Measurements from ENCODE around the gene HIPK4.
"Not testable (repeated sequence)": the region's sequence is repeated elsewhere in the genome, so short reads cannot be mapped to it uniquely, and the experiment has no call there.

Gene HIPK4

DNA sequence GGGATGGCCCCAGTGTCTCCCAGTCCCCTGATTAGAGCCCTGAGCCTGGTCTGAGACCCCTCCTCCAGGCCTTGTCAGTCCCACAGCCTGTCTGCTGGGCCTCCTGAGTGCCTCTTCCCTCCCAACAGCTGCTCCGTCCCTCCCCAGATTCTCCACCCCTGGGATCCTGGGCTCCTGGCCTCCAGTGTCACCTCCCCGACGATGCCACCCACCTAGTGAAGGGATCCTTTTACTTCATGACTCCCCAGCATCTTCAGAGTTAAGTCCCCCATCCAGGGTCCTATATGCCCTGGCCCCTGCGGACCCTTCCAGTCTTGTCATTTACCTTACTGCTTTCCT lies 27.6 kb upstream of the HIPK4 start:
- DNase-seq (ENCODE audit: extremely low read depth in 1 of 2, low read depth in 1 of 2) = no peak

DNA sequence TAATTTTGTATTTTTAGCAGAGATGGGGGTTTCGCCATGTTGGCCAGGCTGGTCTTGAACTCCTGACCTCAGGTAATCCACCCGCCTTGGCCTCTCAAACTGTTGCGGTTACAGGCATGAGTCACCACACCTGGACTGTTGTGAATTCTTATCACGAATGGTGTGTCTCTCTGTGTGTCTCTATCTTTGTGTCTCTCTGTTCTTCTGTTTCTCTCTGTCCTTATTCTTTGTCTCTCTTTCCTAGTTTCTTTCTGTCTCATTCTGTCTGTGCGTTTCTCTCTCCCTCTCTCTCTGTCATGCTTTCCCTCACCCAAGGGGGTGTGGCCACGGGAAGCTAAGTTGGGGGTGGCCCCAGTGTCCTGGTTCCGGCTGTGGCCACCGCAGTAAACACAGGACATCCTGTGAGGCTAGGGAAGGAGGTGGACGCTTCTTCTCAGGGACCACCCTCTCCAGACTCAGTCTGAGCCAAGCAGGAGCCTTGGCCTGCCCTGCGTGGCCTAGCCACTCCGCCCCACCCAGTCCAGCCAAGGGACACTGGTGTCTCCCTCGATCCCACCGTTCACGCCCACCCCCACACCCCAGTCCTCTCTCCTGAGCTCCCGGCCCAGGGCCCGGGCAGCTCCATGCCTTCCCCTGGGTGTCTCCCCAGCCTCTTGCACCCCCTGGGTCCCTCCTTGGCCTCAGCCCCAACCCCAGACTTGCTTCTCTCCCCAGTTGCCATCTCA lies 27.1 kb upstream of the HIPK4 start:
- DNase-seq (ENCODE audit: extremely low read depth in 1 of 2, low read depth in 1 of 2) = no peak

DNA sequence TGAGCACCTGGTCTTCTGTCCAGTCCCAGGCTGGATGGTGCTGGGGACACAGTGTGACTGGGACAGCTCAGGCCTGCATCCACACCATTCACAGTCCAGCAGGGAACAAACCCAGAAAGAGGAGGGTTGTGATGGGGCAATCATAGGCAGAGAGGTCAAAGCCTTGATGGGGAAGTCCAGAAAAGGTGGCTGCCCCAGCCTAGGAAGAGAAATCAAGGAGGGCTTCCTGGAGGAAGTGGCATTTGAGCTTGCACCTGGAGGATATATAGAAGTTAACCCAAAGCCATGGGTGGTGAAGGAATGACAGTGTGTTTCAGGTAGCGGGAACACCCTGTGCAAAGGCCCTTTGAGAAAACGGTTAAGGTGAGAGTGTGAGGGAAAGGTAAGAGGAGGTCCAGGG lies 25.8 kb upstream of the HIPK4 start:
- no peak for DNase-seq (ENCODE audit: extremely low read depth in 1 of 2, low read depth in 1 of 2)

DNA sequence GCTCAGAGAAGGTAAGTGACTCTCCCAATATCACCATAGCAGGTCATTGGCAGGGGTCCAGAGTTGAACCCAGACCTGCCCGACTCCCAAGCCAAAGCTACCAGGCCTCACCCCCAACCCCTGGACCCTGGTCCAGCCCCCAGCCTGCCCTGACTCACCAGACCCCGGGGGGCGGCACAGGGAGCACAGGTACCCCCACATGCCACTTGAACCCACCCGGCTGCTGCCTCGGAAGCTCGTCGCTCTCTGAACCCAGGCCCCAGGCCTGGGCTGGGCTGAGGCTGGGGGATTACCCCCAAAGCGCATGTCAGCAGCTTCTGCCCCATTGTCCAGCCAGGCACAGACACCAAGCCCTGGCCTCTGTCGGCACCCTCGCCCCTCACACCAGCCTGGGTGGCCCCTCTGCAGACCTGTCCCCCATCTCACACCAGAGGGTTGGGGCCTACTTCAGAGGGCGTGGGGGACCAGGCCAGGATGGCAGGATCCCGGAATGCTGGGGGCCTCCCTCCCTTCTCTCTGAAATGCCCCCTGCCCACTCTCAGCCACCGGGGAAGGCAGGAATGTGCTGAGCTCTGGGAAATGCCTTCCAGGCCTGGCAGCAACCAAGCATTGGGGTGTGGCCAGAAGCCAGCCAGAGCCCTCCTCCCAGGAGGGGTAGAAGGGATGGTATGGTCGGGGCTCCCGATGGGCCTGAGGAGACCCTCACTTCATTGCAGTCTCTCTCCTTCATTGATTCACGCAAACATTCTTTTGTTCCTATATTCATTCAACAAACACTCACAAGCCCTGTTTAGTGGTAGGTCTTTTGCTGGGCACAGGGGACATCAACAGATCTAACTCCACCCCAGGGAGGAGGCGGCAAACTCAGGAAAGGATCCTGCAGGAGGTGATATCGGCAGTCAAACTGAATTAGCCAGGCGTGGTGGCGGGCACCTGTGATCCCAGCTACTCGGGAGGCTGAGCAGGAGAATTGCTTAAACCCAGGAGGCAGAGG lies 24.9 kb upstream of the HIPK4 start:
- DNase-seq (ENCODE audit: extremely low read depth in 1 of 2, low read depth in 1 of 2) = no peak

DNA sequence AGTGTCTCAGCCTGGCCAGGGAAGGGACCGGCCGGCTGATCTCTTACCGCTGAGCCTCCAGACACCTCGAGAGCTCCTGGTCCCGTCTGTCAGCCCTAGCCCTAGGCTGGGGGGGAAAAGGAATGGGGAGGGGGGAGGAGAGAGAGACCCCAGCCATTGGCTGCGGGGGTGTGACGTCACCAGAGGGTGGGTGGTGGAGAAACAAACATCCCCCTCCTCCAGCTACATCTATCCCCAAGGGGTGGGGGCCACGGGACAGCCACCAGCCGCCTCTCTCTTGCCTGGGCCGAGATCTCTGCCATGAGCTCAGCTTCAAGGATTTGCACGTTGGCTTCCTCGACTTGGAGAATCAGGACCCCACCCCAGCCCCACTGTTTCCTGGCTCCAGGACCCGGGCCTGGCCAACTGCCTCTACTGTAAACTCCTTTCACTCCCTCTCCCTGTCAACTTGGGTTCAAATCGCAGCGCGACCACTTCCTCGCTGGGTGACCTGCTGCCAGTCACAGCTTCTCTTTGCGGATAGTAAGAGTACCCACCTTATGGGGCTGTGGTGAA lies 23.4 kb upstream of the HIPK4 start, which contains the start of gene PRX:
Gene PRX, minus strand, starts transcription at position 88 of the 555 bp plus-strand sequence. CDS start 5,446 bp downstream, outside the sequence.
- no peak for DNase-seq (ENCODE audit: extremely low read depth in 1 of 2, low read depth in 1 of 2)

DNA sequence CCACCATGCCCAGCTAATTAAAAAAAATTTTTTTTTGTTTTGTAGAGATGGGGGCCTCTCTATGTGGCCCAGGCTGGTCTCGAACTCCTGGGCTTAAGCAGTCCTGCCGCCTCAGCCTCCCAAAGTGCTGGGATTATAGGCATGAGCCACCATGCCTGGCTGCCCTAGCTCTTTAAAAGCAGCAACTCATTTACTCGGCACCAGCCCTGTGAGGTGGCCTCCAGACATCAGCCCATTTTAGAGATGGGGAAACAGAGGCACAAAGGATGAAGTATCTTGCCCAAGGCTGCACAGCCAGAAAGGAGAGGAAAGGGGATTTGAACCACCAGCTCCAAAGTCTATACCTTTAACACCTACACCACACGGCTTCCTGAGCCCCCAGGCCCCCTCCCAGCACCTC lies 22.9 kb upstream of the HIPK4 start:
- DNase-seq (ENCODE audit: extremely low read depth in 1 of 2, low read depth in 1 of 2) = no peak

DNA sequence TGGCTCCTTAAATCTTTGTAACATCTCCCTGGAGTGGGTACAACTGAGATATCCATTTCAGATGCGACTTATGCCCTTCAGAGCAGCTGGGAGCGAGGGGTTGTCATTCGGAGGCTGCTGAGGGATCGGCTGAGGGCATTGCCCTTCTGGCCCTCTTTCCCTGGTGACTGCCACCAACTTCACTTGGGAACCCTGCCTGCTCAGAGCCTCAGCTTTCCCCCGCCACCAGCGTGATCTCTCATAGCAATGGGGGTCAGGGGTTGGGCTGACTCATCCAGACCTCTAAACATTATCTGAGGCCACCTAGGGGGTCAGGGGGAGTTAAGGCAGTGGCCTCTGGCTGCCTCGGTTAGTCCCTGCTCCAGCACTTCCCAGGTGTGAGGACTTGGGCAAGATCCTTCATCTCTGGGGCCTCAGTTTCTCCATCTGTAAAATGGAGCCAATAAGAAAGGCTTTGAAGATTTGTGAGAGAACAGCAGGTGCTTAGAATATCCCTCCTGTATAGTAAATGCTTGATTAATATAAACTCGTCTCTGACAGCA lies 22.0 kb upstream of the HIPK4 start:
- DNase-seq (ENCODE audit: extremely low read depth in 1 of 2, low read depth in 1 of 2) = no peak

DNA sequence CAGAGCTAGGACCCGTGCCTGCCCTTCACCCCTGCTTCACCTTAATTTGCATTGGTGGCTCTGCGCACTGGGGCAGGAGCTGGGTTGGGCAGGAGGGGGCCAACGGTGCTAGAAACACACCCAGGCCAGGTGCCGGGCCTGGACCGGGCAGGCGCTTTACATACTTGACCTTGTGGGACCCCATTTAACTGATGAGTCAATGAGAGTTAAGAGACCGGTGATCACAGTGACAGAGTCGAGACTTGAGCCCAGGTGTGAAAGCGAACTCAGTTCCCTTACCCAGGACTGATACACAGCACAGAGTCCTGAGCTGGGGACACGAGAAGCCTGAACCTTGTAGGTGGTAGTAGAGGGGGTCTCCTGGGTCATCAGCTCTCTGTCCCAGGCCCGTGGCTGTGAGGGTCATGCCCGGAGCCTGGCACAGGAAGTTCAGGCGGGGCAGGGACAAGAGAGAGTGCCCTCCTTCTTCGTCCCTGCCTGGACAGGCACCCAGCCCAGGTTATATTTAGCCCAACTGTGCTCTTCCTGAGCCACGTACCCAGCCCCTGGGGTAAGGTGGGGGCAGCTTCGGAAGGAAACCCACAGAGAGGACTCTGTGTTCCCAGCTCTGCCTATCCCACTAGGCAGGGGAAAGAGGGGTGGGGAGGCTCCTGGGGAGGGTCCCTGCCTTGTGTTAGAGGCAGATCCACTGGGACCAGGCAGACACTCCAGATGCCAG lies 21.3 kb upstream of the HIPK4 start:
- no peak for DNase-seq (ENCODE audit: extremely low read depth in 1 of 2, low read depth in 1 of 2)

DNA sequence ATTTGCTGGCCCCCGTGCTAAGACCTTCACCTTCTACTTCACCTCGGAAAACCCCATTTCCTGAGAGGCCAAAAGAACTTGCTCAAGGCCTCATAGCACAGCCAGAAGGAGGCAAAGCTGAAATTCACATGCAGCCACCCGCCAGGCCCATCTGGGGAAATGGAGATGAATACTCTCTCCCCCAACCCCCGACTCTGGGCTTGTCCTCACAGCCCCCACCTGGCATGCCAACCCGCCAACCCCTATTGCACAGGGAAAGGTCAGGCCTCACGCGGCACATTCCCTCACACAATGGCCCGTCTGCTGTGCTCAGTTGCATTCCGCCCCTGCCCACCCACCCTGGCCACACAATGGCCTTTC lies 20.0 kb upstream of the HIPK4 start:
- no peak for DNase-seq (ENCODE audit: extremely low read depth in 1 of 2, low read depth in 1 of 2)

DNA sequence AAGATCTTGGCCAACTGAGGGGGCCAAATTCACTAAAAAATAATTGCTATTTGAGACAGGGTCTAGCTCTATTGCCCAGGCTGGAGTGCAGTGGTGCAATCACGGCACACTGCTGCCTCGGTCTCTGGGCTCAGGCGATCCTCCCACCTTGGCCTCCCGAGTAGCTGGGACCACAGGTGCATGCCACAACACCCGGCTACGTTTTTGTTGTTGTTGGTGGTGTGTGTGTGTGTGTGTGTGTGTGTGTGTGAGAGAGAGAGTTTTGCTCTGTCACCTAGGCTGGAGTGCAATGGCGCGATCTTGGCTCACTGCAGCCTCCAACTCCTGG lies 18.6 kb upstream of the HIPK4 start:
- DNase-seq (ENCODE audit: extremely low read depth in 1 of 2, low read depth in 1 of 2) = not testable (repeated sequence)

DNA sequence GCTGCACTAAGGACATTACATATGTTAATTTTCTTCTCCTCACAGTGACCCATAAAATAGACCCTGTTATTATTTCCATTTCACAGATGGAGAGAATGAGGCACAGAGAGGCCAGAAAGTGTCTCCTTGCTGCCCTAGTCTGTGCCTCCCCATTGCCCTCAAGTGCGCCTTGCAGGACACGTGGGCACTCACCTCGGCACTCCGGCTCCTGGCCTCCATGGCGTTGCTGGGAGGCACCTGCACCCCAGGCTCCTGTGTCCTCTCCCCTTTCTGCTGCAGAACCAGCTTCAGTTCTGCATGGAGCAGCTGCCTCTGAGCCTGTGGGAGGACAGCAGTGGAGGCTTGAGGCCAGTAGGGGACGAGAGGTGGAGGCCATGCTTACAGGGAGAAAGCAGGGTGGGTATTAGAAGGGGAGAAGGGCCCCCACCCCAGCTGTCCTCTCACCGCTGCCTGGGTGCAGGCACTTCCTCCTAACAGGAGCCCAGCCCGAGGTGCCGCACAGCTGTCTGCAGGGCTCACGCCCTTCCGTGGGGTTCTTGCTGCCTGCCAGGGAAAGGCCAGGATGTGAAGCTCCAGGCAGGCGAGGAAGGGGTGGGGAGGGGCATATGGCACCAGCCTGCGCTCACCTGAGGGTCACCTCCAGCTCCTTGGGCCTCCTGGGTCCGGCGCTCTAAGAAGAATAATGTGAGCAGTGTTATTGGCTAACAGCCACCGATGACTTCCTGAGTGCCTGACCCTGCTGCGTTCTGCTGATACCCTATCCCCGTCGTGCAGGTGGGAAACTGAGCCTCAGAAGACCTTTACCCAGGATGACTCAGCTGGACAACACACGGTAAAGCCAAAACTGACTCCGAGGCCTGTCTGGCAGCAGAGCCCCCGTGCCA lies 18.0 kb upstream of the HIPK4 start:
- no peak for DNase-seq (ENCODE audit: extremely low read depth in 1 of 2, low read depth in 1 of 2)

DNA sequence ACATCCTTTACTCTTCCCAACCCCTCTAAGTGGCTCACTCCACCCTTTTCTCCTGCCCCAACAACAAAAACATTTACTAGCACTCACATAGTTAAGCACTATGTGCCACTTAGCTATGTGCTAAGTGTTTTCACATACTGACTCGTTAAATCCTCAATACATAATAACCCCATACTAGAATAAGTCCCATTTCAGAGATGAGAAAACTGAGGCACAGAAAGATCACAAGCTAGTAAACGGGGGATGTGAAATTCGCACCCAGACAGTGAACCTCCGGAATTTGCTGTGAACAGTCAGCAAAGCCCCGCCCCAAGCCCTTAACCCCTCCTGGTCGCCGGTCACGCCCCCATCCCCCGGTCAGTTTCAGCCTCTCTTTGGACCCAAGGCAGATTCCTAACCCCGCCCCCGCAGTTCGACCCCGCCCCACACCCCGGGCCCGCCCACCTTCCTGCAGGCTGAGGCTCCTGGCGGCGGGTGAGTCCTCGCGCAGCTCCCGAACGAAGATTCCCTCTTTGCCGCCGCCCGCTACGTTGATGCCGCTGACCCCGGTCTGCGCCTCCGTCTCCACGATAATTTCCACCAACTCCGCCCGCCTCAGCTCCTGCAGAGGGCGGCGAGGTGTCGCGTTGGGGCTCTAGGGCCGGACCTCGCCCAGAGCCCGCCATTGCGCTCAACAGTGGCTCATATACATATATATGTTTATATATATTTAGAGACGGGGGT lies 13.4 kb upstream of the HIPK4 start:
- peak; percentile 70 to 87 for DNase-seq (ENCODE audit: extremely low read depth in 1 of 2, low read depth in 1 of 2)

DNA sequence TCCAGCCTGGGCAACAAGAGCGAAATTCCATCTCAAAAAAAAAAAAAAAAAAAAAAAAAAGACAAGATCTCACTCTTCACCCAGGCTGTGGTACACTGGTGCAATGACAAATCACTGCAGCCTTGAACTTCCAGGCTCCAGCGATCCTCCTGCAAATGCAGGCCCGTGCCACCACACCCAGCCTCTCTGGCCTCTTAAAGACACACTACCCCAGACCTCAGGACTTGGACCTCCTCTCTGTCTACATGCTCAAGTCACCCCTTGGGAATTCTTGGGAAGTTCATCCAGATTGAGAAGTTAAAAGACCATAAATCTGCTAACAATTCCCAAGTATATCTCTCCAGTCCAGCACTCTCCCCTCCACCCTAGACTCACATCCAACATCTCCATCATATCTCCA lies 10.6 kb upstream of the HIPK4 start:
- no peak for DNase-seq (ENCODE audit: extremely low read depth in 1 of 2, low read depth in 1 of 2)

DNA sequence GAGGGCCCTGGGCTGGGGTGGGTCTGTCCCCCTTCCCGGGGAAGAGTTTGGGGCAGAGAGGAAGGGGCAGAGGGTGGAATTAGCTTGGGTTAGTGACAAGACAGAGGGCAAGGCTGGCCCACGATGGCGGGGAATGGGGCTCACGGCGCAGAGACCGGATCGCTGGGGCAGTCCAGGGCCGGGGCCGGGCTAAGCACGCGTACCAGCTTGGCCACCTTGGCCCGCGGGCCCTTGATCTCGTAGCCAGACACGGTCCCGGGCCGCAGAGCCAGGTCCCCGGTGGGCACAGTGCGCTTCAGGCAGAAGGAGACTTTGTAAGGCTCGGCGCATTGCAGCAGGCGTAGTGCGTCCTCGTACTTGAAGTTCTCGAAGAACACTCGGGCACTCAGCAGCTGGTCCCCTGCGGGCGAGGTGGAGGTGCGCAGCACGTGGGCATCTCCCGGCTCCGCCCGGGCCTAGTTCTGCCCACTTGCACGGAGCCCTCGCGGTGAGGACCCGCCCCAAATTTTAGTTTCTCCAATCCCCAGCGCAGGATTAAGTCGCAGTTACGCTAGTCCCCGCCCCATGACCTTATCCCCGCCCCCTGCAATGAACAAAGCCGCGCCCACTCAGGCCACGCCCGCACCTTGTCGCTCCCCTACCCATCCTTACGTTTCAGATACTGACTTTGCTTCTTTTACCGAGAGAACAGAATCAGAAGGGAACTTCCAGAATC lies 8.6 kb upstream of the HIPK4 start:
- peak in 1 of 2 donors; percentile 63 for DNase-seq (ENCODE audit: extremely low read depth in 1 of 2, low read depth in 1 of 2)

DNA sequence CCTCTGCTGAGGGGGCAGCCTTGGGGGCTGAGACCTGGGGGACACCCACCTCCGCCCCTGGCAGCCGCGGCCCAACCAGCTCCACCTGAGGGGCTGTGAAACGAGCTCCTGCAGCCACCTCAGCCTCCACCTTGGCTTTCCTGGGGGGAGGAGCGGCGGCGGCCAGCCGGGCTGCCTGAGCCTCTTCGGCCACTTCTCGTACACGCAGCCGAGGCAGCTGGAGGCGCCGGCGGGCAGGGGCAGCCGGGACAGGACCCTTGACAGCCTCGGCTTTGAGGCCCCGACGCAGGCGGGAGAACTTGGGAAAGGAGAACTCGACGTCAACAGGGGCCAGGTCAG lies 7.6 kb upstream of the HIPK4 start:
- no peak for DNase-seq (ENCODE audit: extremely low read depth in 1 of 2, low read depth in 1 of 2)

DNA sequence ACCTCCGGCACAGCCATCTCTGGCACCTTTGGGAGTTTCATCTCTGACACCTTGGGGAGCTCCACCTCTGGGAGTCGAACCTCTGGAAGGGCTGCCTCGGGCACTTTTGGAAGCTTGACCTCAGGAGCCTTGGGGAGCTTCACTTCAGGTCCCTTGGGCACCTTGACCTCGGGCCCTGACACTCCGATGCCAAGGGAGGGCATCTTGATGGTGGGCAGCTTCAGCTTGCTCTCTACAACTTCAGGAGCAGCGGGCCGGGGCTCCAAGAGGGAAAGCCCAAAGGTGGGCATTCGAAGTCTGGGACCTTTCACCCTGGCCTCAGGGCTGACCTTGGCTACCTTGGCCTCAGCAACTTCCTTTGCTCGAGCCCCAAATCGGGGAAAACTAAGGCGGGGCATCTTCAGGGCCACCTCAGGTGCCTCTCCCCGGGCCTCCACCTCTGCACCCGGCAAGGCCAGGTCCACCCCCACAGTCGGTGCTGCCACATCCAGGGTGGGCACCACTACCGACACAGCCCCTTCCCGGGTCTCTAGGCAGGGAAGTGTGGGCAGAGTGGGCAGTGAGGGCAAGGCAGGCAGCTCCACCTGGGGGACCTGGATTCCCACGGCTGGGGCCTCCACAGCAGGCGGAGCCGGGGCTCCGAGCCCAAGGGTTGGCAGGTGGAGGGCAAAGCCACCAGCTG lies 7.0 kb upstream of the HIPK4 start:
- no peak for DNase-seq (ENCODE audit: extremely low read depth in 1 of 2, low read depth in 1 of 2)

DNA sequence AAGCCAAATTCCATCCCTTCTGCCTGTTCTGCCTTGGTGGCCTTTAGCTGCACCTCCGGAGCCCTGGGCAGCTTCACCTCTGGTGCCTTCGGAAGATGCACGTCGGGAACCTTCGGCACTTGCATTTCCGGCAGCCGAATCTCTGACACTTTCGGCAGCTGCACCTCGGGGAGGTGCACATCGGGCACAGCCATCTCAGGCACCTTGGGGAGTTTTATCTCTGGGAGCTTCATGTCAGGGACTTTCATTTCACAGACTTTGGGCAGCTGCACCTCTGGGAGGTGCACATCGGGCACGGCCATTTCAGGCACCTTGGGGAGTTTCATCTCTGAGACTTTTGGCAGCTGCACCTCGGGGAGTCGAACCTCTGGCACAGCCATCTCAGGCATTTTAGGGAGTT lies 6.0 kb upstream of the HIPK4 start:
- no peak for DNase-seq (ENCODE audit: extremely low read depth in 1 of 2, low read depth in 1 of 2)

DNA sequence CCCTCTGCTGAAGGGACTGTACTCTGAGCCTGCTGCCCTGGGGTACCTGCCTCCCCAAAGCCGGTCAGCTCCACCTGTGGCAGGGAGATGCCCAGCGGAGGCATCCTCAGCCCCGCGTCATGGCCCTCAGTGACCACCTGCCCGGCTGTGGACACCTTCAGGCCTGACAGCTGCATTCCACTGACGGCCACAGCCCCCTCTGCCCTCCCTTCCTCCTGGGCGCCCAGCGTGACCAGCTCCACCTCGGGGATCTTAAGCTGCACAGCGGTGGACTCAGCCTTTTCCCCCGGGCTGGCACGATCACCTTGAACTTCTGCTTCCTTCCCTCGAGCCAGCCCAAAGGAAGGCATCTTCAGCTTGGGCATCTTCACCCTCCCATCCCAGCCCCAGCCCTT lies 4.8 kb upstream of the HIPK4 start:
- no peak for DNase-seq (ENCODE audit: extremely low read depth in 1 of 2, low read depth in 1 of 2)

Data from stimulated activated CD8-positive, alpha-beta memory T cell treated with anti-CD3 and anti-CD28 coated beads, Interleukin-7, amount 100 ng/mL, for 48 hours (primary cell).